Testis (tissue), 2 donors: ENCODE results near the gene GTPBP1.

Experiments used
- POLR2A ChIP-seq: fragments of 450-650 bp; IDR thresholded peaks from one replicate; pipeline ENCODE4 v1.6.1; 2017; ENCODE audit warnings: antibody characterized with exemption, mild to moderate bottlenecking, moderate library complexity
- TF ChIP-seq, protein P1 (sequence below), 3 experiments: fragments of 450-650 bp in 2 of 3; fragments of 200-600 bp in 1 of 3; sonication (generic) in 1 of 3; IDR thresholded peaks; one replicate each; pipeline ENCODE4 v1.5.1; 2016 to 2019; ENCODE audit warnings: antibody characterized with exemption in 3 of 3, mild to moderate bottlenecking in 2 of 3, moderate library complexity in 1 of 3

DNA sequence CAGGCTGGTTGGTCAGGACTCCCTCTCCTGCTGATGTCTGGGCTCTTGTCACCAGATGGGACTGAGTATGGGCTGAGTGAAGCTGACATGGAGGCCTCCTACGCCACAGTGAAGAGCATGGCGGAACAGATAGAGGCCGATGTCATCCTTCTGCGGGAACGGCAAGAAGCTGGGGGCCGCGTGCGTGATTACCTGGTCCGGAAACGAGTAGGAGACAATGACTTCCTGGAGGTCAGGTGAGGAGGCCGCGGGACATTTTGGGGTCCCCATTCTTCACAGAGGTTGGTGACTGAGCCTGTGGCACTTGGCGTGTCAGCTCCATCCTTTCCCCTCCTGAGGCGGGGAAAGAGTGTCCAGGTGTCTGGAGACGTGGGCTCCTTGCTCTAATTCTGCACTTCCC is 10.1 kb downstream of the GTPBP1 start:
- TF ChIP-seq, protein P1, sequence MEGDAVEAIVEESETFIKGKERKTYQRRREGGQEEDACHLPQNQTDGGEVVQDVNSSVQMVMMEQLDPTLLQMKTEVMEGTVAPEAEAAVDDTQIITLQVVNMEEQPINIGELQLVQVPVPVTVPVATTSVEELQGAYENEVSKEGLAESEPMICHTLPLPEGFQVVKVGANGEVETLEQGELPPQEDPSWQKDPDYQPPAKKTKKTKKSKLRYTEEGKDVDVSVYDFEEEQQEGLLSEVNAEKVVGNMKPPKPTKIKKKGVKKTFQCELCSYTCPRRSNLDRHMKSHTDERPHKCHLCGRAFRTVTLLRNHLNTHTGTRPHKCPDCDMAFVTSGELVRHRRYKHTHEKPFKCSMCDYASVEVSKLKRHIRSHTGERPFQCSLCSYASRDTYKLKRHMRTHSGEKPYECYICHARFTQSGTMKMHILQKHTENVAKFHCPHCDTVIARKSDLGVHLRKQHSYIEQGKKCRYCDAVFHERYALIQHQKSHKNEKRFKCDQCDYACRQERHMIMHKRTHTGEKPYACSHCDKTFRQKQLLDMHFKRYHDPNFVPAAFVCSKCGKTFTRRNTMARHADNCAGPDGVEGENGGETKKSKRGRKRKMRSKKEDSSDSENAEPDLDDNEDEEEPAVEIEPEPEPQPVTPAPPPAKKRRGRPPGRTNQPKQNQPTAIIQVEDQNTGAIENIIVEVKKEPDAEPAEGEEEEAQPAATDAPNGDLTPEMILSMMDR (IDR thresholded peaks at IDR 0.05) = no peak
- no peak for TF ChIP-seq POLR2A
